GM12878 (cell line): ENCODE results near the gene GPR62. TPM values are rescaled to one million over a fixed set of nuclear protein-coding genes. Genes with fewer than 3 reads are reported as not detected.

ENCODE experiments used
- ATAC-seq: fragments of 200-7000 bp; cut with Tn5 transposase; 3 replicates; pipeline ENCODE4 v1.9.1; 2020; ENCODE audit warnings: mild to moderate bottlenecking, moderate library complexity
- BruUV-seq: library from RNA; stranded (reverse); fragments of 400-500 nt; replicated peaks from 2 replicates; lab custom pipeline; 2021; lab: Mats Ljungman, UMichigan
- CTCF ChIA-PET: fragments of 300-600 bp; sonication (Branson Sonifier 250); formaldehyde crosslinking; extraction: SDS; loops from one replicate; lab custom pipeline; 2021; ENCODE audit warnings: inconsistent platforms; lab: Yijun Ruan, JAX
- POLR2A ChIA-PET: fragments of 350-600 bp; formaldehyde crosslinking; extraction: SDS; loops from one replicate; lab custom pipeline; 2021; ENCODE audit warnings: inconsistent platforms; lab: Charles Lee
- RAD21 ChIA-PET: fragments of 300-600 bp; sonication (Branson Sonifier 250); formaldehyde crosslinking; loops from one replicate; lab custom pipeline; 2023; ENCODE audit warnings: antibody characterized with exemption; ENCODE audit not compliant: unreplicated experiment; lab: Charles Lee
- SMC1A ChIA-PET: fragments of 300-600 bp; sonication (Branson Sonifier 250); formaldehyde crosslinking; loops from one replicate; lab custom pipeline; 2023; ENCODE audit not compliant: unreplicated experiment, uncharacterized antibody; lab: Charles Lee
- DNase-seq: peaks from one replicate; pipeline ENCODE4 v3.0.0-alpha.2; 2011; ENCODE audit warnings: low read depth, low spot score
- FAIRE-seq: peaks from 3 replicates; lab custom pipeline; 2011; peaks lifted over from hg19 to GRCh38; lab: Jason Lieb, UNC
- H2AFZ ChIP-seq: 2 replicates; pipeline ENCODE4 v1.6.0; 2011; ENCODE audit warnings: low read depth, low read length, control low read depth; ENCODE audit not compliant: control insufficient read depth
- H3K27ac ChIP-seq: 2 replicates; pipeline ENCODE4 v1.5.1; 2011; ENCODE audit warnings: control low read depth; ENCODE audit not compliant: control insufficient read depth, insufficient read depth
- H3K27me3 ChIP-seq, 2 experiments: replicated peaks in 1 of 2; 2 replicates each; pipeline versions ENCODE4 v1.6.0 to v1.6.1; 2011; ENCODE audit warnings: low read length in 1 of 2; ENCODE audit not compliant: control insufficient read depth in 2 of 2, insufficient read depth in 2 of 2
- H3K36me3 ChIP-seq, 2 experiments: 2 replicates each; pipeline ENCODE4 v1.5.1; 2011; ENCODE audit warnings: low read length in 1 of 2; ENCODE audit not compliant: control insufficient read depth in 2 of 2, insufficient read depth in 2 of 2
- H3K4me1 ChIP-seq: 2 replicates; pipeline ENCODE4 v1.6.1; 2011; ENCODE audit warnings: mild to moderate bottlenecking, low read length, moderate library complexity, mixed read lengths; ENCODE audit not compliant: control insufficient read depth, insufficient read depth
- H3K4me2 ChIP-seq: 2 replicates; pipeline ENCODE4 v1.6.0; 2011; ENCODE audit warnings: control low read depth; ENCODE audit not compliant: control insufficient read depth, insufficient read depth
- H3K4me3 ChIP-seq: fragments of 200-600 bp; sonication (generic); 2 replicates; pipeline ENCODE4 v1.5.1; 2016
- H3K79me2 ChIP-seq: 2 replicates; pipeline ENCODE4 v1.6.0; 2011; ENCODE audit warnings: low read length; ENCODE audit not compliant: control insufficient read depth, insufficient read depth
- H3K9ac ChIP-seq: 2 replicates; pipeline ENCODE4 v1.8.0; 2011; ENCODE audit warnings: low read length, control low read depth, mixed read lengths; ENCODE audit not compliant: control insufficient read depth, insufficient read depth
- H3K9me3 ChIP-seq: replicated peaks from 3 replicates; pipeline ENCODE4 v1.5.1; 2011; ENCODE audit warnings: mild to moderate bottlenecking, low read length; ENCODE audit not compliant: control insufficient read depth, insufficient read depth
- H4K20me1 ChIP-seq: 2 replicates; pipeline ENCODE4 v1.6.0; 2011; ENCODE audit not compliant: control insufficient read depth, insufficient read depth
- CBFB ChIP-seq: IDR thresholded peaks from 2 replicates; pipeline ENCODE4 v1.6.1; 2016; ENCODE audit warnings: antibody characterized with exemption, low read depth
- CEBPZ ChIP-seq: fragments of 150-350 bp; IDR thresholded peaks from 2 replicates; pipeline ENCODE4 v1.6.1; 2016; ENCODE audit warnings: low read depth, low read length
- CUX1 ChIP-seq: IDR thresholded peaks from 2 replicates; pipeline ENCODE4 v1.6.1; 2012; ENCODE audit warnings: improper control_type of control experiment, low read depth, low read length; ENCODE audit not compliant: insufficient replicate concordance
- DPF2 ChIP-seq: fragments of 450-650 bp; IDR thresholded peaks from 2 replicates; pipeline ENCODE4 v1.6.1; 2017; ENCODE audit warnings: mild to moderate bottlenecking
- FOS ChIP-seq: IDR thresholded peaks from 3 replicates; pipeline ENCODE4 v1.6.1; 2011; ENCODE audit warnings: borderline replicate concordance; ENCODE audit not compliant: insufficient read length; ENCODE audit errors: extremely low read depth
- GABPA ChIP-seq: IDR thresholded peaks from 2 replicates; pipeline ENCODE4 v1.6.1; 2014; ENCODE audit warnings: antibody characterized with exemption, low read depth, mild to moderate bottlenecking, inconsistent platforms
- KAT2A ChIP-seq: conservative IDR thresholded peaks from 2 replicates; pipeline ENCODE4 v1.6.1; 2011; ENCODE audit warnings: low read depth, low read length; ENCODE audit not compliant: control insufficient read depth
- MYC ChIP-seq: IDR thresholded peaks from 2 replicates; pipeline ENCODE4 v1.6.1; 2011; ENCODE audit warnings: mild to moderate bottlenecking, low read length, moderate library complexity, inconsistent platforms; ENCODE audit not compliant: insufficient read depth, insufficient replicate concordance, insufficient read length, severe bottlenecking
- NFXL1 ChIP-seq: fragments of 450-650 bp; IDR thresholded peaks from 2 replicates; pipeline ENCODE4 v1.6.1; 2017; ENCODE audit warnings: antibody characterized with exemption, mild to moderate bottlenecking, borderline replicate concordance
- NKRF ChIP-seq: fragments of 450-650 bp; conservative IDR thresholded peaks from 2 replicates; pipeline ENCODE4 v1.6.1; 2017; ENCODE audit warnings: mild to moderate bottlenecking, moderate library complexity
- WGBS: methylation state at CpG from one replicate; pipeline ENCODE4 v1.1.6; 2016; ENCODE audit warnings: low lambda C conversion rate; ENCODE audit not compliant: insufficient replicate concordance, insufficient coverage; ENCODE audit errors: missing lambda C conversion rate; 5-methylcytosine and 5-hydroxymethylcytosine counted together
- in situ Hi-C: fragments of 300-500 bp; cut with MboI; formaldehyde crosslinking; loops from 9 replicates; pipeline ENCODE4 v1.14.3; 2018; ENCODE audit warnings: mixed read lengths
- intact Hi-C: fragments of 100-400 bp; cut with micrococcal nuclease; formaldehyde crosslinking; loops from one replicate; pipeline ENCODE4 v1.14.2; 2022; ENCODE audit not compliant: unreplicated experiment
- polyA plus RNA-seq, 11 experiments: library from polyadenylated mRNA; depleted of rRNA in 4 of 11; unstranded in 6 of 11; stranded (reverse) in 5 of 11; fragments of >200 nt; fragmentation: Nextera tagmentation in 4 of 11; fragmentation: Illumina TruSeq in 1 of 11; extraction: Ambion mirVana in 4 of 11; extraction: Trizol in 1 of 11; gene quantifications; 1 replicate in 1 of 11; 2 replicates in 10 of 11; pipeline versions ENCODE4 v1.2.1 to v1.2.3, GENCODE V29; 2011 to 2016; ENCODE audit warnings: inconsistent platforms in 2 of 11, missing spikeins in 2 of 11, low read depth in 1 of 11
- total RNA-seq, 4 experiments: library from RNA; depleted of rRNA in 3 of 4; stranded (reverse); fragments of >200 nt in 3 of 4; fragmentation: Illumina TruSeq in 1 of 4; extraction: Trizol in 1 of 4; gene quantifications; 2 replicates each; pipeline versions ENCODE4 v1.2.1 to v1.2.3, GENCODE V29; 2013 to 2021

Gene GPR62
- total and polyA plus RNA-seq, 10 of the 15 experiments (the other 5 are each of a cell fraction or from before 2014, with no cell fraction given): not detected

GRCh38 chr3:51958603-51959521, 3.7 kb downstream of the GPR62 start (continued):
- TF ChIP-seq NKRF (no peak), DPF2 (no peak), CEBPZ (no peak), MYC (no peak)
- TF ChIP-seq, all 136 proteins: peak for 0

- SMC1A ChIA-PET: no interaction called here
- intact Hi-C loops: no loop called here
- no peak for FAIRE-seq
- TF ChIP-seq CBFB (no peak), DPF2 (no peak), KAT2A (no peak), GABPA (no peak), CUX1 (no peak), NFXL1 (no peak), FOS (no peak)
These were observed 4.5 kb downstream of the GPR62 start for GRCh38 chr3:51959651-51960050.

More at GRCh38 chr3:51959651-51960050, 4.5 kb downstream of the GPR62 start:
- Histone ChIP-seq H3K79me2 (no peaks in the 10 kb centered on the region), H3K4me3 (no peak overlapping the region), H3K27me3 (peaks cover 0 to 5% of the 10 kb centered on the region in 2 experiments; a peak in 3 of 4 replicates), H3K4me2 (no peak overlapping the region), H3K36me3 (no peaks in the 10 kb centered on the region), H3K9ac (no peak overlapping the region), H3K27ac (no peak overlapping the region), H3K4me1 (no peaks in the 10 kb centered on the region), H4K20me1 (no peaks in the 10 kb centered on the region), H2AFZ (no peak overlapping the region), H3K9me3 (no peaks in the 10 kb centered on the region)
- BruUV-seq: no TSS peak
- ChIA-PET POLR2A (no interaction called here), CTCF (no interaction called here), RAD21 (no interaction called here)
- DNase-seq: no peak
- in situ Hi-C loops: no loop called here
- ATAC-seq: no peak
- 77% methylated on average over 7 of the region's 7 CpGs for WGBS
